Fibroblast of villous mesenchyme (primary cell): Measurements from ENCODE around the gene SUCNR1. TPM values are rescaled to one million over a fixed set of nuclear protein-coding genes. Genes with fewer than 3 reads are reported as not detected.

Experiments
- DNase-seq: peaks from one replicate; pipeline ENCODE4 v3.0.0-alpha.2; 2010; ENCODE audit warnings: low read depth
- H3K4me3 ChIP-seq: 2 replicates; pipeline ENCODE4 v1.5.1; 2011; ENCODE audit warnings: low read depth, mild to moderate bottlenecking, low read length
- total RNA-seq: library from RNA; depleted of rRNA; stranded (reverse); fragments of >200 nt; gene quantifications from 2 replicates; pipeline ENCODE4 v1.2.3, GENCODE V29; 2012
- TF ChIP-seq, protein P1 (sequence below): IDR thresholded peaks from 2 replicates; pipeline ENCODE4 v1.5.1; 2012; ENCODE audit warnings: low read depth, mild to moderate bottlenecking, low read length; ENCODE audit not compliant: insufficient read depth

SUCNR1 gene
- total RNA-seq, 1 donor, result 0.43 TPM

DNA sequence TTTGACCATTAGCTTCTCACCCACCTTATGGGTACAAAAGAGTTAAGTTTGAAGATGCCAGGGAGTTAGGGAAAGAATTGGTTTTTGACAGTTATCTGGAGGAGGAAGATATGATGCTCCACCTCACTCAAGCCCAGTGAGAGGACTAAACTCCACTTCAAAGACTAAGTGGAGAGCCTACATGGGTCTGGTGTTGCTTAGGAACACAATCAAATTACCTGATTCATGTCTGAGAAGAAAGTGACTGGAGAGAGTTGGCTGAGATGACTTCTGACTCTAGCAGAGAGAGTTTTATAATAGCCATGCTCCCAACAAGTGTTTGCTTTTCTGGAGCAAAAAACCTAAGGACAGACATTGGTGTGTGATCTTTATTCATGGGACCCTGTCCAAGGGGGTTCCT is 43.3 kb downstream of the SUCNR1 start:
- DNase-seq, result no peak
- TF ChIP-seq, protein P1, sequence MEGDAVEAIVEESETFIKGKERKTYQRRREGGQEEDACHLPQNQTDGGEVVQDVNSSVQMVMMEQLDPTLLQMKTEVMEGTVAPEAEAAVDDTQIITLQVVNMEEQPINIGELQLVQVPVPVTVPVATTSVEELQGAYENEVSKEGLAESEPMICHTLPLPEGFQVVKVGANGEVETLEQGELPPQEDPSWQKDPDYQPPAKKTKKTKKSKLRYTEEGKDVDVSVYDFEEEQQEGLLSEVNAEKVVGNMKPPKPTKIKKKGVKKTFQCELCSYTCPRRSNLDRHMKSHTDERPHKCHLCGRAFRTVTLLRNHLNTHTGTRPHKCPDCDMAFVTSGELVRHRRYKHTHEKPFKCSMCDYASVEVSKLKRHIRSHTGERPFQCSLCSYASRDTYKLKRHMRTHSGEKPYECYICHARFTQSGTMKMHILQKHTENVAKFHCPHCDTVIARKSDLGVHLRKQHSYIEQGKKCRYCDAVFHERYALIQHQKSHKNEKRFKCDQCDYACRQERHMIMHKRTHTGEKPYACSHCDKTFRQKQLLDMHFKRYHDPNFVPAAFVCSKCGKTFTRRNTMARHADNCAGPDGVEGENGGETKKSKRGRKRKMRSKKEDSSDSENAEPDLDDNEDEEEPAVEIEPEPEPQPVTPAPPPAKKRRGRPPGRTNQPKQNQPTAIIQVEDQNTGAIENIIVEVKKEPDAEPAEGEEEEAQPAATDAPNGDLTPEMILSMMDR, result no peak
- no peak overlapping the region for H3K4me3 ChIP-seq

DNA sequence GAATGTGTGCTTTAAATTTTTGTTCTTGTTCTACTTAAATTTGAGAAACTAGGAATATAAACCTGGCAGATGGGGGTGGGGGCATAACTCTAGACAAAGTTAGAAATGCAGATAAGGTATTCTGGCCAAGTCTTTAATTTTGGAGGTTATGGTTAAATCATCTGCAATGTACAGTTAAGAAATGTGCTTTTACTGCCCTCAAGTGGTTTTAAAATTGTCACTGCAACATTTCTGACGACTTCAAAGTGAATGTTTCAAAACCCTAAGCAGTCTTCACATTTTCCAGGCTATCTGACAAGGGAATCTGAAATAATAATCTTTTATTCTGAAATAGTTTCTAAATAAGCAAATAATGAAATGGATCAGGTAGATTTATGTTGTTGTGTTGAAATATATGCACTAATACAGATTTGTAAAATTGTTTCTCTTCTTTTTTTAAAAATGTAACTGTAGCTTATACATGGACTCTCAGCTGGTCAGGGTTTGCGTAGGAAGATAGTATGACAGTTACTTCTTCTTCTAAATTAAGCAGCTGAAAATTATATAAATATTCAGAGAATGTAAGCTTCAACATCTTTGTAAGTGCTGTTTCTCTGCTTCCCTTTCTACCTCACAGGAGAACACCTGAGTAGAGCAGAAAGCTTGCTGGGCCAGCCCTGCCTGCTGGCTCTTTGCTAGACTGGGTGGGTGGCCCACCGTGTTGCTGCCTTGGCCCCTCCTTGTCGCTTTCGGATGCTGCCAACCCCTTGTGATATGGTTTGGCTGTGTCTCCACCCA is 45.0 kb downstream of the SUCNR1 start:
- DNase-seq, result peak; percentile 82
- no peak overlapping the region for H3K4me3 ChIP-seq
- TF ChIP-seq, protein P1, result peak; percentile 65

DNA sequence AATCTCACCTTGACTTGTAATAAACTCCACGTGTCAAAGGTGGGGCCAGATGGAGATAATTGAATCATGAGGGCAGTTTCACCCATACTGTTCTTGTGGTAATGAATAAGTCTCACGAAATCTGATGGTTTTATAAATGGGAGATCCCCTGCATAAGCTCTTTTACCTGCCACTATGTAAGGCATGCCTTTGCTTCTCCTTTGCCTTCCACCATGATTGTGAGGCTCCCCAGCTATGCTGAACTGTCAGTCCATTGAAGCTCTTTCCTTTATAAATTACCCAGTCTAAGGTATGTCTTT is 45.5 kb downstream of the SUCNR1 start:
- TF ChIP-seq, protein P1, result no peak
- DNase-seq, result no peak
- H3K4me3 ChIP-seq, result no peak overlapping the region

DNA sequence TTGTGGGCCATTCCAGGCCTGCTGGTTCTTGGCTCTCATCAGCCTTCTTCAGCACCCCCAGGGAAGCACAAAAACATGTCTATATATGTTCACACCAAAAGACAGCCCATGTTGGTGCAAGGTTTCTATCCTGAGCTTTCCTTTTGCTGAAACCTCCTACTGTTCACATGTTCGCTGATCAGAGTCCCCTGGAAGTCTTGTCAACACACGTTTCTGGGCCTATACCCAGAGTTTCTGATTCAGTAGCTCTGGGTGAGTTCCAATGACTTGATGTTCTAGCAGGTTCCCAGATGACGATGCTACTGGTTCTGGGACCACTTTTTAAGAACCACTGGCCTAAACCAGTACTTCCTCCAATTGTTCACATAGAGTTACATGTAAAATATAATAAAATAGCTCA is 46.0 kb downstream of the SUCNR1 start:
- no peak overlapping the region for H3K4me3 ChIP-seq
- TF ChIP-seq, protein P1, result no peak
- no peak for DNase-seq

DNA sequence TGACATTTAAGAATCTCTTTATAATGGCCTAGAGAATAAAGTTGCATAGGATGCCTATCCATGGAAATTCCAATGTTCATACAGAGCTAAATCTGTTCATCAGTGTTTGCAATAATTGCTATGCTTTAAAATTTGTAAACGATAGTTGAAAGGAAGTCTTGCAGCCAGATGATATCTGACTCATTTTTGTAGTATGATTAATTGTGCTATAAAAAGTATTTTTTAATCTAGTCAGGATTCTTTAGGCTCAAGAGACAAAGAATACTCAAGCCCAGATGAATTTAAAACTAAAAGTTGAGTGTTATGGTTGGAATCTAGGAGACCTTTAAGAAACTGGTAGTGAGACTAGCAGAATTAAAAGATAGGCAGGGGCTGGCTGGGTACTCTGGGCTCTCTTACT is 50.5 kb downstream of the SUCNR1 start:
- DNase-seq, result peak; percentile 55
- TF ChIP-seq, protein P1, result no peak
- no peak overlapping the region for H3K4me3 ChIP-seq

DNA sequence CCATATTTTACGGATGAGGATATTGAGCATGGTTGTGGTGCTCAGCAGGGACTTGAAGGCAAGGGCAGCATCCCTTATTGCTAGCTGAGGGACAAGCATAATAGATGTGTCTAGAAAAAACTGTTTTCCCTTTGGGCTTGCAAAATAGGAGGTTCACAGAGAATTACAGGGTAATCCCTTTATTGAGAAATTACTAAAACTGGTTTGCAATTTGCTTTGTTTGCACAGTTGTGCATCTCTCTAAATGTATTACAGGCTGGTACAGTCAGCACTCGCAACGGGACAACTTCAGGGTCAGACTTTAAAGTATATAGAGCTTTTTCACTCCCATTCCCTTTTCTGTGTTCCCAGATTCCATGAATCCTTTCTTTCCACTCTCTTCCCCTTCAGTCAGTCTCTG is 51.3 kb downstream of the SUCNR1 start:
- TF ChIP-seq, protein P1, result no peak
- no peak for DNase-seq
- H3K4me3 ChIP-seq, result no peak overlapping the region

DNA sequence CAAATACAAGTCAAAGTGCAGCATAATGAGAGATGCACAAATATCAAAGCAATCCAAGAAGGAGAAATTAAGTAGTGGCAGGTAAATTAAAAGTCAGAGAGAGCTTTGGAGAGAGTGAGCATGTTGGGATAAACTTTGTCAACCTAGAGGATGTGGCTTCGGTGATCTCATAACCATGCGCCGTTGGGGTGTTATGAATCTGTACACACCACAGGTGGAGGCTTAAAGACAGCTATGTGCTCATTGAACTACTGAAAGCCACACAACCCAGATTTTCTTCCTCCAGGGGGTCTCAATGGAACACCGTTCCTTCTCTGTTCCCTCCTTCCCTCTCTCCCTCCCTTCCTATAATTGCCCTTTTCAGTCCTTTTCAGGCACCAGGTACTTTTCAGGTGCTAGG is 52.0 kb downstream of the SUCNR1 start:
- TF ChIP-seq, protein P1, result no peak
- no peak for DNase-seq
- H3K4me3 ChIP-seq, result no peak overlapping the region
